Suprapubic skin (tissue), 4 donors: ENCODE results near the gene FNBP1L.

Source experiments
- CTCF ChIP-seq, 2 donors: fragments of 200-600 bp in 1 of 2; fragments of 450-650 bp in 1 of 2; sonication (generic) in 1 of 2; IDR thresholded peaks; one replicate each; pipeline ENCODE4 v1.5.1; 2016 to 2019; ENCODE audit warnings: antibody characterized with exemption in 2 of 2, mild to moderate bottlenecking in 1 of 2, moderate library complexity in 1 of 2
- EP300 ChIP-seq: sonication (generic); formaldehyde crosslinking; IDR thresholded peaks from one replicate; pipeline ENCODE4 v1.6.1; 2017; ENCODE audit warnings: antibody characterized with exemption
- POLR2A ChIP-seq, 2 donors: fragments of 450-650 bp; IDR thresholded peaks; one replicate each; pipeline ENCODE4 v1.6.1; 2017; ENCODE audit warnings: antibody characterized with exemption in 2 of 2, mild to moderate bottlenecking in 2 of 2, moderate library complexity in 2 of 2
- POLR2AphosphoS5 ChIP-seq, 3 donors: sonication (generic); formaldehyde crosslinking; IDR thresholded peaks; one replicate each; pipeline ENCODE4 v1.6.1; 2017; ENCODE audit warnings: antibody characterized with exemption in 3 of 3

GRCh38 chr1:93414749-93415148 lies 33.2 kb upstream of the FNBP1L start:
- no peak for TF ChIP-seq CTCF (IDR thresholded peaks at IDR 0.05)
- TF ChIP-seq POLR2A (IDR thresholded peaks at IDR 0.05): no peak
- TF ChIP-seq POLR2AphosphoS5 (IDR thresholded peaks at IDR 0.05): no peak
- TF ChIP-seq EP300: no peak
